Body of pancreas (tissue), 4 donors: ENCODE measurements around the gene NME7. TPM values are rescaled to one million over a fixed set of nuclear protein-coding genes. Genes with fewer than 3 reads are reported as not detected.

Source experiments
- ATAC-seq: fragments of 150-250 bp; one replicate; pipeline ENCODE4 v1.9.1; 2016
- DNase-seq, 4 donors: peaks; one replicate each; pipeline ENCODE4 v3.0.0-alpha.2; 2019
- H3K27ac ChIP-seq, 4 donors: fragments of 200-600 bp; sonication (generic); 1 replicate in 3 of 4; 2 replicates in 1 of 4; pipeline versions ENCODE4 v1.5.1 to v1.6.1; 2016 to 2019; ENCODE audit warnings: mild to moderate bottlenecking in 1 of 4, mixed read lengths in 1 of 4, moderate library complexity in 1 of 4
- H3K27me3 ChIP-seq, 2 donors: fragments of 200-600 bp; sonication (generic); one replicate each; pipeline ENCODE4 v1.6.0; 2016; ENCODE audit warnings: mild to moderate bottlenecking in 1 of 2
- H3K36me3 ChIP-seq, 2 donors: fragments of 200-600 bp; sonication (generic); replicated peaks in 1 of 2; 2 replicates each; pipeline ENCODE4 v1.5.1; 2016; ENCODE audit warnings: low read depth in 2 of 2; ENCODE audit not compliant: insufficient read depth in 1 of 2
- H3K4me1 ChIP-seq: fragments of 200-600 bp; sonication (generic); one replicate; pipeline ENCODE4 v1.6.0; 2016
- H3K4me3 ChIP-seq, 2 donors: fragments of 200-600 bp; sonication (generic); 1 replicate in 1 of 2; 2 replicates in 1 of 2; pipeline ENCODE4 v1.5.1; 2016 to 2019
- H3K9me3 ChIP-seq, 3 donors: fragments of 200-600 bp; sonication (generic); 1 replicate in 2 of 3; 2 replicates in 1 of 3; pipeline ENCODE4 v1.5.1; 2016
- POLR2A ChIP-seq, 3 donors: fragments of 450-650 bp; IDR thresholded peaks; one replicate each; pipeline ENCODE4 v1.6.1; 2016; ENCODE audit warnings: antibody characterized with exemption in 3 of 3, mild to moderate bottlenecking in 2 of 3
- WGBS, 2 donors: methylation state at CpG; one replicate each; pipeline ENCODE4 v1.1.5; 2017; 5-methylcytosine and 5-hydroxymethylcytosine counted together
- intact Hi-C: fragments of 100-400 bp; cut with DNase I; formaldehyde crosslinking; loops from one replicate; pipeline ENCODE4 v1.15.1; 2023
- total RNA-seq, 2 donors: library from RNA; depleted of rRNA; stranded (reverse); fragments of >200 nt; gene quantifications; one replicate each; pipeline ENCODE4 v1.1.0, GENCODE V29; 2016
- TF ChIP-seq, protein P1 (sequence below), 7 experiments: fragments of 450-650 bp in 4 of 7; fragments of 200-600 bp in 3 of 7; sonication (generic) in 3 of 7; IDR thresholded peaks; one replicate each; pipeline ENCODE4 v1.5.1; 2016 to 2019; ENCODE audit warnings: antibody characterized with exemption in 7 of 7

NME7 gene
- total RNA-seq, 2 donors from 2014 or later = 8.9 to 23.9 TPM

DNA sequence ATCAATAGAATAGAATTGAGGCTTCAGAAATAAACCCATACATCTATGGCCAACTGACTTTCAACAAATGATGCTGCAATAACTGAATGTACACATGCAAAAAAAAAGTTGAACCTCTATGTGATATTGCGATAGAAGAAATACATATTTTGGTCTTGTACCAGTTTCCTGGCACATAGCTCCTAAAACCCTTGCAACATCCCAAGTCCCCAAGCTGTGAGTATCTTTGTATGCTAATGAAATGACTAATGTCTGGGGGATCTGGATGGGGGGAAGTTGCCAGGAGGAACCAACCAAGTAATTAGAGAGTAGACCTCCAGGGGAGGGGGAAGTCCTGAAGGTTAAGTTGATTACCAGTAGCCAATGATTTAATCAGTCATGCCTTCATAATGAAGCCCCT, 24.8 kb upstream of the NME7 start:
- intact Hi-C loops = no loop called here
- no peaks in the 10 kb centered on the region for H3K4me1 ChIP-seq
- DNase-seq = no peak
- no peak overlapping the region for H3K4me3 ChIP-seq
- H3K27me3 ChIP-seq = no peaks in the 10 kb centered on the region
- TF ChIP-seq, protein P1, sequence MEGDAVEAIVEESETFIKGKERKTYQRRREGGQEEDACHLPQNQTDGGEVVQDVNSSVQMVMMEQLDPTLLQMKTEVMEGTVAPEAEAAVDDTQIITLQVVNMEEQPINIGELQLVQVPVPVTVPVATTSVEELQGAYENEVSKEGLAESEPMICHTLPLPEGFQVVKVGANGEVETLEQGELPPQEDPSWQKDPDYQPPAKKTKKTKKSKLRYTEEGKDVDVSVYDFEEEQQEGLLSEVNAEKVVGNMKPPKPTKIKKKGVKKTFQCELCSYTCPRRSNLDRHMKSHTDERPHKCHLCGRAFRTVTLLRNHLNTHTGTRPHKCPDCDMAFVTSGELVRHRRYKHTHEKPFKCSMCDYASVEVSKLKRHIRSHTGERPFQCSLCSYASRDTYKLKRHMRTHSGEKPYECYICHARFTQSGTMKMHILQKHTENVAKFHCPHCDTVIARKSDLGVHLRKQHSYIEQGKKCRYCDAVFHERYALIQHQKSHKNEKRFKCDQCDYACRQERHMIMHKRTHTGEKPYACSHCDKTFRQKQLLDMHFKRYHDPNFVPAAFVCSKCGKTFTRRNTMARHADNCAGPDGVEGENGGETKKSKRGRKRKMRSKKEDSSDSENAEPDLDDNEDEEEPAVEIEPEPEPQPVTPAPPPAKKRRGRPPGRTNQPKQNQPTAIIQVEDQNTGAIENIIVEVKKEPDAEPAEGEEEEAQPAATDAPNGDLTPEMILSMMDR (IDR thresholded peaks at IDR 0.05) = no peak
- no peak for TF ChIP-seq POLR2A (IDR thresholded peaks at IDR 0.05)
- H3K27ac ChIP-seq = no peak overlapping the region
- WGBS, 2 donors = 86 to 100% methylated on average over 1 of the region's 1 CpG
- ATAC-seq = no peak
- no peaks in the 10 kb centered on the region for H3K9me3 ChIP-seq
- H3K36me3 ChIP-seq = peaks cover 0 to 15% of the 10 kb centered on the region in 2 donors

DNA sequence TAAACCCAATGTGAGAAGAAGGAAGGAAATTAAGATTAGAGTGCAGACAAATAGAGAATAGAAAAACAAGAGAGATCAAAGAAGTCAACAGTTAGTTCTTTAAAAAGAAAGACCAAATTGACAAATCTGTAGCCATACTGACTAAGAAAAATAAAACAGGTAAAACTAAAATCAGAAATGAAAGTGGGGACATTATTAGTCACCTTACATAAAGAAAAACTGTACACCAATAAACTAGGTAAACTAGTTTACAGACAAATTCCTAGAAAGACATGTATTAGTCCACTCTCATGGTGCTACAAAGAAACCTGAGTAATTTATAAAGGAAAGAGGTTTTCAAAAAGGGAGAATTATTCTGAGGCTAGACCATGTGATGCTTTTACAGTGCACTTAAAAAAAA, 22.7 kb upstream of the NME7 start:
- Histone ChIP-seq H3K27ac (no peak overlapping the region), H3K4me3 (no peak overlapping the region), H3K9me3 (no peaks in the 10 kb centered on the region), H3K27me3 (no peaks in the 10 kb centered on the region), H3K36me3 (peaks cover 0 to 19% of the 10 kb centered on the region in 2 donors), H3K4me1 (no peaks in the 10 kb centered on the region)
- DNase-seq (no peak), ATAC-seq (no peak)
- TF ChIP-seq, protein P1 (IDR thresholded peaks at IDR 0.05) = no peak
- TF ChIP-seq POLR2A (IDR thresholded peaks at IDR 0.05) = no peak
- intact Hi-C loops = no loop called here

DNA sequence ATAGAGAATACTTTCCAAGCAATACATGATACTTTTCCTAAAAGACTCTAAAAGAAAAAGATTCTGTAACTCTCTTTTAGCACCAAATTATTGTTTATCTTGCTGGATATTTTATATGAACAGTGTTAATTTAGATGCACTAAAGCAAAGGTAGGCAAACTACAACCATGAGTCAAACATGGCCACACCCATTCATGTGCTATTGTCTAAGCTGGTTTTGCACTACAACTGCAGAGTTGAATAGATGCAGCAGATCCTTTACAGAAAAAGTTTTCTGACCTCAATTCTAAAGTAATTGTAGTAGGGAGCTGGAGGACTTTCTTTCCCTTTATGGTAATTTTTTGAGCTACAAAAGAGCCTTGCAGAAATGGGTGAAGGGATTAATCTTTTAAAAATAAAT, 19.8 kb upstream of the NME7 start:
- no peaks in the 10 kb centered on the region for H3K4me1 ChIP-seq
- intact Hi-C loops = no loop called here
- DNase-seq = no peak
- no peaks in the 10 kb centered on the region for H3K27me3 ChIP-seq
- no peak overlapping the region for H3K27ac ChIP-seq
- ATAC-seq = no peak
- peaks cover 0 to 20% of the 10 kb centered on the region in 2 donors for H3K36me3 ChIP-seq
- TF ChIP-seq, protein P1 (IDR thresholded peaks at IDR 0.05) = no peak
- TF ChIP-seq POLR2A (IDR thresholded peaks at IDR 0.05) = no peak
- no peak overlapping the region for H3K4me3 ChIP-seq
- H3K9me3 ChIP-seq = no peaks in the 10 kb centered on the region

DNA sequence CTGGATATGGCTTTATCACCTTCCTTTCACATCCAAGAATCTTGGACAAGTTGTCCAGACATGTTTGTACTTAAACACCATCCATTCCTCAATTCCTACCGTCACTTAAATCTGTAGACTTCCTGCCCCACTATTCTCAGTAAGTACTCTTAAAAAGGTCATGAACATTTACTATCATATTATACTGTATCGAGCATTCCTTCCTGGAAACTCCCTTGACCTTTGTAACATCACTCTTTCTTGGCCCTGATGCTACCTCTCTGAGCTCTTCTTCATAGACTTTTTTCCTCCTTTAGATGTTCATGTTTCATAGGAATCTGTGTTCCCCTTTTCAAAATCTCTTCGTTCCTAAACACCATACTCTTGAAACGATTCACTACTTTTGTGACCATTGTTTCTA, 15.9 kb upstream of the NME7 start:
- no peaks in the 10 kb centered on the region for H3K27me3 ChIP-seq
- no peaks in the 10 kb centered on the region for H3K4me1 ChIP-seq
- no peak overlapping the region for H3K4me3 ChIP-seq
- ATAC-seq (no peak), DNase-seq (no peak)
- H3K9me3 ChIP-seq = no peaks in the 10 kb centered on the region
- WGBS, 2 donors = 83 to 84% methylated on average over 4 of the region's 4 CpGs
- intact Hi-C loops = no loop called here
- TF ChIP-seq, protein P1 (IDR thresholded peaks at IDR 0.05) = no peak
- TF ChIP-seq POLR2A (IDR thresholded peaks at IDR 0.05) = no peak
- H3K36me3 ChIP-seq = peaks cover 0 to 14% of the 10 kb centered on the region in 2 donors
- H3K27ac ChIP-seq = no peak overlapping the region

DNA sequence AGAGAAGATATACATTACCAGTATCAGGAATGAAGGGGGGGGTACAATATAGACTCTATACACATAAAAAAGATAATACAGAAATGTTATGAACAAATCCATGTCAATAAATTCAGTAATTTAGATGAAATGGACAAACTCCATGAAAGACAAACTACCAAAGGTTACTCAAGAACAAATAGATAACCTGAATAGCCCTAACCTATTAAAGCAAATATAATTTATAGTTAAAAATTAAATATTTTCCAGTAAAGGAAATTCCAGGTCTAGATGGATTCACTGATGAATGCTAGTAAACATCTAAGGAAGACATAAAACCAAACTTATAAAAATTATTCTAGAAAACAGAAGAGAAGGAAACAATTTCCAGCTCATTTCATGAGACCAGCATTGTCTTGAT, 13.6 kb upstream of the NME7 start:
- Histone ChIP-seq H3K9me3 (no peaks in the 10 kb centered on the region), H3K4me3 (no peak overlapping the region), H3K27me3 (no peaks in the 10 kb centered on the region), H3K36me3 (peaks cover 0 to 19% of the 10 kb centered on the region in 2 donors), H3K27ac (no peak overlapping the region), H3K4me1 (no peaks in the 10 kb centered on the region)
- intact Hi-C loops = no loop called here
- DNase-seq (no peak), ATAC-seq (no peak)
- TF ChIP-seq, protein P1 (IDR thresholded peaks at IDR 0.05) = no peak
- TF ChIP-seq POLR2A (IDR thresholded peaks at IDR 0.05) = no peak
